ENCODE results near the gene PACS1.

Gene PACS1

GRCh38 chr11:66266378-66267038 lies 196.4 kb downstream of the PACS1 start:
- ChIA-PET POLR2A (interaction anchor here (0.9 to 2.1 kb wide), 3 partner anchors 22 to 45 kb away, joined by 5 to 15 read pairs (median 5); partner anchors contain the start of gene YIF1A), CTCF (interaction anchor here (1.1 to 10.3 kb wide), 3 partner anchors 16 to 70 kb away, joined by 3 to 144 read pairs (median 9); partner anchors contain the start of gene RIN1)
- peak overlapping the region; percentile 66 for H3K4me3 ChIP-seq (ENCODE audit: low read depth, low read length)
- TF ChIP-seq, protein P1, sequence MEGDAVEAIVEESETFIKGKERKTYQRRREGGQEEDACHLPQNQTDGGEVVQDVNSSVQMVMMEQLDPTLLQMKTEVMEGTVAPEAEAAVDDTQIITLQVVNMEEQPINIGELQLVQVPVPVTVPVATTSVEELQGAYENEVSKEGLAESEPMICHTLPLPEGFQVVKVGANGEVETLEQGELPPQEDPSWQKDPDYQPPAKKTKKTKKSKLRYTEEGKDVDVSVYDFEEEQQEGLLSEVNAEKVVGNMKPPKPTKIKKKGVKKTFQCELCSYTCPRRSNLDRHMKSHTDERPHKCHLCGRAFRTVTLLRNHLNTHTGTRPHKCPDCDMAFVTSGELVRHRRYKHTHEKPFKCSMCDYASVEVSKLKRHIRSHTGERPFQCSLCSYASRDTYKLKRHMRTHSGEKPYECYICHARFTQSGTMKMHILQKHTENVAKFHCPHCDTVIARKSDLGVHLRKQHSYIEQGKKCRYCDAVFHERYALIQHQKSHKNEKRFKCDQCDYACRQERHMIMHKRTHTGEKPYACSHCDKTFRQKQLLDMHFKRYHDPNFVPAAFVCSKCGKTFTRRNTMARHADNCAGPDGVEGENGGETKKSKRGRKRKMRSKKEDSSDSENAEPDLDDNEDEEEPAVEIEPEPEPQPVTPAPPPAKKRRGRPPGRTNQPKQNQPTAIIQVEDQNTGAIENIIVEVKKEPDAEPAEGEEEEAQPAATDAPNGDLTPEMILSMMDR (IDR thresholded peaks at IDR 0.05; ENCODE audit: insufficient read depth, low read length, missing control alignments), result no peak
- DNase-seq (ENCODE audit: low read depth, low spot score), result no peak

GRCh38 chr11:66267039-66267378 lies 196.9 kb downstream of the PACS1 start:
- no peak for DNase-seq (ENCODE audit: low read depth, low spot score)
- ChIA-PET CTCF (interaction anchor here (0.7 to 10.3 kb wide), 10 partner anchors 16 to 378 kb away, joined by 3 to 144 read pairs (median 4); partner anchors contain the start of genes CD248, FIBP, RIN1 and YIF1A), POLR2A (interaction anchor here (1.5 to 2.1 kb wide), 2 partner anchors 22 to 45 kb away, joined by 5 to 15 read pairs; partner anchors contain the start of gene YIF1A)
- H3K4me3 ChIP-seq (ENCODE audit: low read depth, low read length), result peak overlapping the region; percentile 66
- TF ChIP-seq, protein P1 (IDR thresholded peaks at IDR 0.05; ENCODE audit: insufficient read depth, low read length, missing control alignments), result peak; percentile 3

DNA sequence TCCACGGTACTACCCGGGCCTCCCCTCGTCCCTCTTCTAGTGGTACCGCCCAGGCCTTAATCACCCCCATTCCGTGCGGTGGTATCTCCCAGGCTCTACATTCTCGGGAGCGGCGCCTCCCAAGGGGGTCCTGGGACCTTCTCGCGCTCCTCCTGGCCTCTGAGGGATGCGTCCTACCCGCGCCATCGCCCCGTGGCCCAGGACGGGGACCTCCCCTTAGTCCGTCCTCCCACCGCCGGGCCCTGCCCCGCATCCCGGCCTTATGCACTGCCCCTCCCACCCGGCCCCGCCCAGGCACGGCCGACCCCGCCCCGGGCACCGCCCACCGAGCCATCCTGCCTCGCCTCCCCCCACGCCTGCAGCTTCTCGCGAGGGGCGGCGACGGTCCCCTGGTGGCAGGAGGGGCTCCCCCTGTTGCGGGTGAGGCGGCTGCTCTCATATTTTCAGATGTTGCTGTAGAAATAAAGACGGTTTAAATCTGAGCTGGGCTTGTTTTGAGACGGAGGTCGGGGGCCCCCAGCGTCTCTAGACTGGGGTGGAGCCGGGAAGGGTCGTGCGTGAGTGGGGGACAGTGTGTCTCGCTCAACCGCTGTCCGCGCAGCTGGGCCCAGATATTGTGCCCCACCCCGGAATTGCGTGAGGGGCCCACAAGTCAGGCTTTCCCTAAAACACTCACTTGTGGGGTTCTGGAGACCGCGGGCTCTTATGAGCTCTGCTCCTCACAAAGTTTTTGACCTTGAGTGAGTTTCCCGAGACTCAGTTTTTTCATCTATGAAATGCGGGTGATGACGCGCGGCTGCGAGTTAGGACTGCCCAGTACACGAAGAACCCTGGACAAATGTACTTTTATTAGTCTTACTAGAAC lies 197.5 kb downstream of the PACS1 start:
- DNase-seq (ENCODE audit: low read depth, low spot score), result peak; percentile 12
- ChIA-PET CTCF (interaction anchor here (0.7 to 10.3 kb wide), 13 partner anchors 15 to 379 kb away, joined by 3 to 144 read pairs (median 4); partner anchors contain the start of genes CD248, FIBP and YIF1A), POLR2A (interaction anchor here (0.5 to 2.1 kb wide), 4 partner anchors 13 to 1048 kb away, joined by 3 to 15 read pairs (median 4); partner anchors contain the start of gene YIF1A)
- H3K4me3 ChIP-seq (ENCODE audit: low read depth, low read length), result peak overlapping the region; percentile 66
- TF ChIP-seq, protein P1 (IDR thresholded peaks at IDR 0.05; ENCODE audit: insufficient read depth, low read length, missing control alignments), result peak; percentile 50

DNA sequence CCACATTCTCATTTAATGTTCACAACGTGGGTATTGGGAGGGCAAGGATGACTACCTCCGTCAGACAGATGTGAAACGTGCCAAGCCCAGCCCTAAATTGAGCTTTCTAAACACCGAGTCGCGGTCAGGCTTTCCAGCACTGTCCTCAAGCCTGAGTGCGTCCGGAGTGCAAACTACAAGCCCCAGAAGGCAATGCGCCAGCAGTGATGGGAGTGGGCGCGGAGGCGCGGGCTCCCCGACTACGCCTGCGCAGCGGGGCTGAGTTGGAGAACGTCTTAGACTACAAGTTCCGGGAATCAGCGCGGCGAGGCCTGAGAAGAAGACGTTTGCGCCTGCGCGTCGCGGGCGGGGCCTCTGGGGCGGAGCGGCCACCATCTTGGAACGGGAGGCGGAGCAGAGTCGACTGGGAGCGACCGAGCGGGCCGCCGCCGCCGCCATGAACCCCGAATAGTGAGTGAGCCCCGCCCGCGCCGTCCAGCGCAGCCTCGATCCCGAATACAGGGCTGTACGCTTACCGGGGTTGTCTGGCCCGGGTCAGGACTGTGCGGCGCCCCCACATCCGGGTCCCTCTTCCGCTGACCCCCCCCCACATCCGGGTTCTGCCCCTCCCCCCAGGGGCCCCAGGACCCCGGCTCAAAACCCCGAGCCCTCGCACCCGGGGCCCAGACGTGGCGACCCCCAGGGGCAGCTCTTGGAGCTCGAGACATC lies 198.3 kb downstream of the PACS1 start, which contains the start of gene RAB1B:
RAB1B (plus strand) TSS at position 396 of the 708 bp plus-strand sequence; CDS start at position 437, 41 bp downstream.
- peak within 1 kb of the TSS; percentile 96 for H3K4me3 ChIP-seq (ENCODE audit: low read depth, low read length)
- ChIA-PET CTCF (interaction anchor here (0.7 to 10.3 kb wide), 13 partner anchors 14 to 380 kb away, joined by 3 to 144 read pairs (median 4); partner anchors contain the start of genes CD248, FIBP, RIN1 and YIF1A), POLR2A (interaction anchor here (0.5 to 2.1 kb wide), 4 partner anchors 12 to 1047 kb away, joined by 3 to 15 read pairs (median 4); partner anchors contain the start of gene YIF1A)
- peak; percentile 92 for DNase-seq (ENCODE audit: low read depth, low spot score)
- TF ChIP-seq, protein P1 (IDR thresholded peaks at IDR 0.05; ENCODE audit: insufficient read depth, low read length, missing control alignments), result no peak

DNA sequence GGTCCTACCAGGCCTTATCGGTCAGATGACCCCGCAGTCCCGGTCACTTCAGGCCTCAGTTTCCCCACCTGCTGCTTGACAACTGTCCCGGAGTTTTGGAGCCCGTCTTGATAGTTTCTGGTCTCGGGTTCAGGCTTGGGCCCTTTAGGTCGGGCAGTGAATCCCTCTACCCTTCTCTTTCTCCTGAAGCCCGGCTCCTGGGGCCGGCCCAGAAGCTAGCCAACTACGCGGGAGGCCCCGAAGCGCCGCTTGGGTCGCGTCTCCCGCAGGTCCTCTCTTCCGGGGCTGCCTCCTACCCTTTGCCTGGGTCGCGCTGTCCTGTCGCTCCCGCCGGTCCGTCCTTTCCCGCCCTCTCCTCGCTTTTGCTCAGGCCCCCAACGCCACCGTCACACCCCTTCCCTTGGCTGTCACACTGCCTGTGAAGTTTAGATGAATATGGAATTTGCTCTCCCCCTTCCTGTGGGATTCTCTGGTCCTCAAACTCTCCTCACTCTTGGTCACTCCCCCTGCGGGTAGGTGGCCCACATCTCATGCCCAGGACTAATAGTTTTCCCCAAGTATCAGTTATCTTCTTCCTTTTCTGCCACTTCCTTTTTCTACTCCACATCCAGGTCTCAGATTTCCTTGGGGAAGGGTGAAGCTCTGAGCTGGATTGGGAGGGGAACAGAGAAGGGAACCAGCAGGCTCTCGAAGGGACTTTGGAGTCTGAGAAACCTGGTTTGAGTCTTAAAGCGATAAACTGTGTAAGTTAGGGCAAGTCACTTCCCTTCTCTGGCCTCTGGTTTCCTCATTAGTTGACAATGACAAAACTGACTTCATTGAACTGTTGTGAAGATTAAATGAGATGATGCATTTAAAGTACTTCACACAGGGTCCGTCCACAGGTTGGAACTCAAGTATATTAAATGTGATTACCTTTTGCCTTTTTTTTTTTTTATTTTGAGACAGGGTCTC lies 199.2 kb downstream of the PACS1 start:
- POLR2A ChIA-PET, result interaction anchor here (2.1 kb wide), 1 partner anchor 19 kb away, joined by 15 read pairs; the partner anchor contains the start of gene YIF1A
- CTCF ChIA-PET, result interaction anchor here (0.7 to 10.3 kb wide), 8 partner anchors 13 to 380 kb away, joined by 3 to 144 read pairs (median 4); partner anchors contain the start of genes FIBP, RIN1 and YIF1A
- peak overlapping the region; percentile 96 for H3K4me3 ChIP-seq (ENCODE audit: low read depth, low read length)
- DNase-seq (ENCODE audit: low read depth, low spot score), result no peak
- TF ChIP-seq, protein P1 (IDR thresholded peaks at IDR 0.05; ENCODE audit: insufficient read depth, low read length, missing control alignments), result peak; percentile 27
